WTC11 (cell line): ENCODE data around the gene TTC38. TPM values are rescaled to one million over a fixed set of nuclear protein-coding genes. Genes with fewer than 3 reads are reported as not detected.

Source experiments
- ATAC-seq: fragments of 200-7000 bp; cut with Tn5 transposase; 2 replicates; pipeline ENCODE4 v1.10.0; 2021; ENCODE audit warnings: mild to moderate bottlenecking, moderate library complexity
- CTCF ChIA-PET: fragments of 300-600 bp; sonication (Branson Sonifier 250); formaldehyde crosslinking; loops from one replicate; lab custom pipeline; 2021; ENCODE audit warnings: antibody characterized with exemption; lab: Charles Lee
- POLR2A ChIA-PET: fragments of 350-600 bp; sonication (Branson Sonifier 250); formaldehyde crosslinking; loops from one replicate; lab custom pipeline; 2021; ENCODE audit warnings: antibody characterized with exemption; lab: Charles Lee
- DNase-seq: peaks from one replicate; pipeline ENCODE4 v3.0.0; 2021; ENCODE audit warnings: low spot score
- H3K27ac Mint-ChIP-seq: 2 replicates; pipeline ENCODE4 v1.8.0; 2021; ENCODE audit warnings: mixed read lengths
- H3K27me3 Mint-ChIP-seq: 2 replicates; pipeline ENCODE4 v1.8.0; 2021; ENCODE audit warnings: low read depth, mild to moderate bottlenecking, moderate library complexity, mixed read lengths
- H3K36me3 Mint-ChIP-seq: 2 replicates; pipeline ENCODE4 v1.8.0; 2021; ENCODE audit warnings: mixed read lengths
- H3K4me1 Mint-ChIP-seq: 2 replicates; pipeline ENCODE4 v1.8.0; 2022; ENCODE audit warnings: mixed read lengths
- H3K4me3 Mint-ChIP-seq: 2 replicates; pipeline ENCODE4 v1.8.0; 2021; ENCODE audit warnings: mild to moderate bottlenecking, moderate library complexity, mixed read lengths
- H3K9me3 Mint-ChIP-seq: 2 replicates; pipeline ENCODE4 v1.8.0; 2021; ENCODE audit warnings: mixed read lengths
- ATF1 ChIP-seq: sonication (generic); formaldehyde crosslinking; IDR thresholded peaks from 2 replicates; pipeline ENCODE4 v1.8.1; 2023; ENCODE audit warnings: mild to moderate bottlenecking, moderate library complexity, missing genetic modification reagents
- FOXJ3 ChIP-seq: sonication (generic); formaldehyde crosslinking; IDR thresholded peaks from 2 replicates; pipeline ENCODE4 v1.9.0; 2021; ENCODE audit warnings: missing genetic modification reagents, mild to moderate bottlenecking, borderline replicate concordance
- IRF2 ChIP-seq: sonication (generic); formaldehyde crosslinking; IDR thresholded peaks from 2 replicates; pipeline ENCODE4 v1.8.0; 2022; ENCODE audit warnings: low read depth, missing genetic modification reagents, borderline replicate concordance
- MXD4 ChIP-seq: fragments of 250-450 bp; sonication (Bioruptor Pico); IDR thresholded peaks from 2 replicates; pipeline ENCODE4 v1.8.0; 2021; ENCODE audit warnings: mild to moderate bottlenecking, moderate library complexity, borderline replicate concordance
- NR2C2 ChIP-seq: sonication (generic); formaldehyde crosslinking; IDR thresholded peaks from 2 replicates; pipeline ENCODE4 v1.8.0; 2022; ENCODE audit warnings: mild to moderate bottlenecking, missing genetic modification reagents
- OVOL2 ChIP-seq: fragments of 250-450 bp; sonication (Bioruptor Pico); IDR thresholded peaks from 2 replicates; pipeline ENCODE4 v1.9.0; 2021; ENCODE audit warnings: mild to moderate bottlenecking, borderline replicate concordance
- SMAD3 ChIP-seq: sonication (generic); formaldehyde crosslinking; IDR thresholded peaks from 2 replicates; pipeline ENCODE4 v1.8.0; 2022; ENCODE audit warnings: missing genetic modification reagents, mild to moderate bottlenecking, borderline replicate concordance
- SMAD4 ChIP-seq: sonication (generic); formaldehyde crosslinking; IDR thresholded peaks from 2 replicates; pipeline ENCODE4 v1.8.0; 2022; ENCODE audit warnings: mild to moderate bottlenecking, missing genetic modification reagents
- TP53 ChIP-seq: sonication (generic); formaldehyde crosslinking; IDR thresholded peaks from 2 replicates; pipeline ENCODE4 v1.8.1; 2023; ENCODE audit warnings: mild to moderate bottlenecking, missing genetic modification reagents
- ZBTB21 ChIP-seq: sonication (generic); formaldehyde crosslinking; IDR thresholded peaks from 2 replicates; pipeline ENCODE4 v1.8.1; 2023; ENCODE audit warnings: mild to moderate bottlenecking, missing genetic modification reagents, borderline replicate concordance
- ZNF423 ChIP-seq: fragments of 250-450 bp; sonication (Bioruptor Pico); IDR thresholded peaks from 2 replicates; pipeline ENCODE4 v2.1.2; 2022; ENCODE audit warnings: mild to moderate bottlenecking, moderate library complexity
- ZNF671 ChIP-seq: fragments of 250-450 bp; sonication (Bioruptor Pico); IDR thresholded peaks from 2 replicates; pipeline ENCODE4 v1.8.0; 2021; ENCODE audit warnings: mild to moderate bottlenecking
- total RNA-seq: library from RNA; stranded (reverse); gene quantifications from 3 replicates; pipeline ENCODE4 v1.2.3, GENCODE V29; 2021
- TF ChIP-seq, protein P1 (sequence below): sonication (generic); formaldehyde crosslinking; IDR thresholded peaks from 2 replicates; pipeline ENCODE4 v1.8.1; 2023; ENCODE audit warnings: mild to moderate bottlenecking, missing genetic modification reagents, moderate library complexity
- TF ChIP-seq, protein P2 (sequence below): sonication (generic); formaldehyde crosslinking; IDR thresholded peaks from 2 replicates; pipeline ENCODE4 v1.8.1; 2022; ENCODE audit warnings: low read depth, mild to moderate bottlenecking, moderate library complexity, missing genetic modification reagents, borderline replicate concordance
- TF ChIP-seq, protein P3 (sequence below): sonication (generic); formaldehyde crosslinking; IDR thresholded peaks from 2 replicates; pipeline ENCODE4 v1.8.1; 2023; ENCODE audit warnings: mild to moderate bottlenecking, missing genetic modification reagents
- TF ChIP-seq, protein P4 (sequence below): sonication (generic); formaldehyde crosslinking; IDR thresholded peaks from 2 replicates; pipeline ENCODE4 v1.8.0; 2022; ENCODE audit warnings: mild to moderate bottlenecking, missing genetic modification reagents
- TF ChIP-seq, protein P5 (sequence below): sonication (generic); formaldehyde crosslinking; IDR thresholded peaks from 2 replicates; pipeline ENCODE4 v1.8.1; 2023; ENCODE audit warnings: mild to moderate bottlenecking, missing genetic modification reagents
- TF ChIP-seq, protein P6 (sequence below): sonication (generic); formaldehyde crosslinking; IDR thresholded peaks from 2 replicates; pipeline ENCODE4 v1.8.1; 2022; ENCODE audit warnings: missing genetic modification reagents, borderline replicate concordance
- TF ChIP-seq, protein P7 (sequence below): sonication (generic); formaldehyde crosslinking; IDR thresholded peaks from 2 replicates; pipeline ENCODE4 v1.8.0; 2022; ENCODE audit warnings: missing genetic modification reagents
- TF ChIP-seq, protein P8 (sequence below): sonication (generic); formaldehyde crosslinking; IDR thresholded peaks from 2 replicates; pipeline ENCODE4 v1.8.0; 2022; ENCODE audit warnings: mild to moderate bottlenecking, missing genetic modification reagents

Gene TTC38
- total RNA-seq, 1 experiment from 2014 or later, result 20.7 TPM

DNA sequence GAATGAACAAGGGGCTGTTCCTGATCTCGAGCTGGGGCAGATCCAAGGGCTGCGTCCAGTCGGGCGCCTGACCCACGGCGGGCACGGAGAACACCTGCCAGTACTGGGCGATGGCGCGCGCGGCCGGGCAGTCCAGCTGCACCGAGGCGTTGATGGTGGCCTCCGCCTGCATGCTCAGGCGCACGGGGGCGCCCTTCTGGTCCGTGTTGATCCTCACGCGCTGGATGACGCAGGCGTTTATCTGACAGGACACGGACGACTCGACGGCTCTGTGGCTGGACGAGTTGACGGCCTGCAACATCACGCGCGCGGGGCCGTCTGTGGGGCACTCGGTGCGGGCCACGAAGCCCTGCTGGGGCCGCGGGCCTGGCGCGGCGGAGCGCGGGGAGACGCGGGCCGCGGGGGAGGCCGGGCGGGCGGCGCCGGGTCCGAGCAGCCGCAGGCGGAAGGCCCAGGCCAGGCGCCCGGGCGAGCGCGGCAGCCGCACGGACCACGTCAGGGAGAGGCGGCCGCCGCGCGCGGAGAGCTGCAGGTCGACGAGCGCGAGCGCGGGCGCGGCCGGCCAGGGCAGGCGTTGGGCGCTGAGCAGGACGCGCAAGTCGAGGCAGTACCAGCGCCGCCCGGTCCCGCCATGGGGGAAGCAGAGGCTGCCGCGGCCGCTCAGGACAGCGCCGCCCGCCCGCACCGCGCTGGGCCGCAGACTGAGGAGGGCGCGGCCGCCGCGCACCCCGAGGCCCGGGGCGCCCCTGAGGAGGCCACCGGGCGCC, 5.2 kb upstream of the TTC38 start (continued):
- TF ChIP-seq FOXJ3 (CRISPR knock-in tag), result no peak
- TF ChIP-seq, protein P1, sequence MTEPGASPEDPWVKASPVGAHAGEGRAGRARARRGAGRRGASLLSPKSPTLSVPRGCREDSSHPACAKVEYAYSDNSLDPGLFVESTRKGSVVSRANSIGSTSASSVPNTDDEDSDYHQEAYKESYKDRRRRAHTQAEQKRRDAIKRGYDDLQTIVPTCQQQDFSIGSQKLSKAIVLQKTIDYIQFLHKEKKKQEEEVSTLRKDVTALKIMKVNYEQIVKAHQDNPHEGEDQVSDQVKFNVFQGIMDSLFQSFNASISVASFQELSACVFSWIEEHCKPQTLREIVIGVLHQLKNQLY (CRISPR knock-in tag), result no peak; the same call in 1 of the 2 replicates
- TF ChIP-seq ZBTB21, result peak; percentile 92; the same call in 1 of the 2 replicates
- TF ChIP-seq, protein P2, sequence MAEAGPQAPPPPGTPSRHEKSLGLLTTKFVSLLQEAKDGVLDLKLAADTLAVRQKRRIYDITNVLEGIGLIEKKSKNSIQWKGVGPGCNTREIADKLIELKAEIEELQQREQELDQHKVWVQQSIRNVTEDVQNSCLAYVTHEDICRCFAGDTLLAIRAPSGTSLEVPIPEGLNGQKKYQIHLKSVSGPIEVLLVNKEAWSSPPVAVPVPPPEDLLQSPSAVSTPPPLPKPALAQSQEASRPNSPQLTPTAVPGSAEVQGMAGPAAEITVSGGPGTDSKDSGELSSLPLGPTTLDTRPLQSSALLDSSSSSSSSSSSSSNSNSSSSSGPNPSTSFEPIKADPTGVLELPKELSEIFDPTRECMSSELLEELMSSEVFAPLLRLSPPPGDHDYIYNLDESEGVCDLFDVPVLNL (CRISPR knock-in tag), result peak; percentile 51; the same call in 1 of the 2 replicates
- TF ChIP-seq SMAD3 (CRISPR knock-in tag), result peak; percentile 81; the same call in 1 of the 2 replicates
- TF ChIP-seq, protein P3, sequence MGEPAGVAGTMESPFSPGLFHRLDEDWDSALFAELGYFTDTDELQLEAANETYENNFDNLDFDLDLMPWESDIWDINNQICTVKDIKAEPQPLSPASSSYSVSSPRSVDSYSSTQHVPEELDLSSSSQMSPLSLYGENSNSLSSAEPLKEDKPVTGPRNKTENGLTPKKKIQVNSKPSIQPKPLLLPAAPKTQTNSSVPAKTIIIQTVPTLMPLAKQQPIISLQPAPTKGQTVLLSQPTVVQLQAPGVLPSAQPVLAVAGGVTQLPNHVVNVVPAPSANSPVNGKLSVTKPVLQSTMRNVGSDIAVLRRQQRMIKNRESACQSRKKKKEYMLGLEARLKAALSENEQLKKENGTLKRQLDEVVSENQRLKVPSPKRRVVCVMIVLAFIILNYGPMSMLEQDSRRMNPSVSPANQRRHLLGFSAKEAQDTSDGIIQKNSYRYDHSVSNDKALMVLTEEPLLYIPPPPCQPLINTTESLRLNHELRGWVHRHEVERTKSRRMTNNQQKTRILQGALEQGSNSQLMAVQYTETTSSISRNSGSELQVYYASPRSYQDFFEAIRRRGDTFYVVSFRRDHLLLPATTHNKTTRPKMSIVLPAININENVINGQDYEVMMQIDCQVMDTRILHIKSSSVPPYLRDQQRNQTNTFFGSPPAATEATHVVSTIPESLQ (CRISPR knock-in tag), result no peak
- no peak for TF ChIP-seq ZNF423 (CRISPR knock-in tag)
- TF ChIP-seq ATF1, result no peak
- TF ChIP-seq SMAD4 (CRISPR knock-in tag), result peak; percentile 94
- TF ChIP-seq, protein P4, sequence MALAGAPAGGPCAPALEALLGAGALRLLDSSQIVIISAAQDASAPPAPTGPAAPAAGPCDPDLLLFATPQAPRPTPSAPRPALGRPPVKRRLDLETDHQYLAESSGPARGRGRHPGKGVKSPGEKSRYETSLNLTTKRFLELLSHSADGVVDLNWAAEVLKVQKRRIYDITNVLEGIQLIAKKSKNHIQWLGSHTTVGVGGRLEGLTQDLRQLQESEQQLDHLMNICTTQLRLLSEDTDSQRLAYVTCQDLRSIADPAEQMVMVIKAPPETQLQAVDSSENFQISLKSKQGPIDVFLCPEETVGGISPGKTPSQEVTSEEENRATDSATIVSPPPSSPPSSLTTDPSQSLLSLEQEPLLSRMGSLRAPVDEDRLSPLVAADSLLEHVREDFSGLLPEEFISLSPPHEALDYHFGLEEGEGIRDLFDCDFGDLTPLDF, result peak; percentile 97
- TF ChIP-seq ZNF671 (CRISPR knock-in tag), result no peak
- no peak for TF ChIP-seq MXD4 (CRISPR knock-in tag)
- peak; percentile 60; the same call in 1 of the 2 replicates for TF ChIP-seq IRF2 (CRISPR knock-in tag)
- TF ChIP-seq NR2C2 (CRISPR knock-in tag), result peak; percentile 77
- TF ChIP-seq, protein P5, sequence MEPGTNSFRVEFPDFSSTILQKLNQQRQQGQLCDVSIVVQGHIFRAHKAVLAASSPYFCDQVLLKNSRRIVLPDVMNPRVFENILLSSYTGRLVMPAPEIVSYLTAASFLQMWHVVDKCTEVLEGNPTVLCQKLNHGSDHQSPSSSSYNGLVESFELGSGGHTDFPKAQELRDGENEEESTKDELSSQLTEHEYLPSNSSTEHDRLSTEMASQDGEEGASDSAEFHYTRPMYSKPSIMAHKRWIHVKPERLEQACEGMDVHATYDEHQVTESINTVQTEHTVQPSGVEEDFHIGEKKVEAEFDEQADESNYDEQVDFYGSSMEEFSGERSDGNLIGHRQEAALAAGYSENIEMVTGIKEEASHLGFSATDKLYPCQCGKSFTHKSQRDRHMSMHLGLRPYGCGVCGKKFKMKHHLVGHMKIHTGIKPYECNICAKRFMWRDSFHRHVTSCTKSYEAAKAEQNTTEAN, result peak; percentile 89
- TF ChIP-seq OVOL2 (CRISPR knock-in tag), result no peak

DNA sequence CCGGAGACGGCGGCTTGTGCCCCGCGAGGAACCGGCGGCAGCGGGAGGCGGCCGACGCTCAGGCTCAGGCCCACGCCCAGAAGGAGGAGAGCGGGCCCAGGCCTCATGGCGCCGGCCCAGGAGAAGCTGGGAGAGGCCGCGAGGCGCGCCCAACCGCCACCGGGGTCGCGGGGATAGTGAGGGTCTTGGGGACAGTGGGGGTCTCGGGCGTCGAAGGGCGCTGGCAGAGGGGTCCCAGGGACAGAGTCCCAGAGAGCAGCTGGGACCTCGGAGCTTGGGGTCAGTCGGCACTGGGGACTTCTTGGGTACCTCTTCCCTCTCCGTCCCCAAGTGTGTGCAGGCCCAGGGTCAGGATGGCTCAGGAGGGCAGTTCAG, 4.6 kb upstream of the TTC38 start, which contains the start of gene PKDREJ:
Gene PKDREJ, minus strand, starts transcription at position 128 of the 375 bp plus-strand sequence. Its CDS starts 21 bp downstream, at position 107.
- Mint-ChIP-seq H3K4me3 (peak within 1 kb of the TSS; percentile 60), H3K36me3 (peaks cover 32% of the 10 kb centered on the region), H3K9me3 (peaks cover 32% of the 10 kb centered on the region), H3K27me3 (peaks cover 90% of the 10 kb centered on the region), H3K27ac (no peak within 1 kb of the TSS), H3K4me1 (peaks cover 6% of the 10 kb centered on the region)
- ChIA-PET POLR2A (interaction anchor here (0.6 to 1.3 kb wide), 2 partner anchors 14 to 1074 kb away, joined by 3 to 4 read pairs; partner anchors contain the start of gene CDPF1), CTCF (interaction anchor here (0.5 to 2.8 kb wide), 6 partner anchors 14 to 300 kb away, joined by 3 to 25 read pairs (median 4); partner anchors contain the start of gene CDPF1)
- DNase-seq (no peak), ATAC-seq (no peak; the same call in 1 of the 2 replicates)
- TF ChIP-seq, protein P6, sequence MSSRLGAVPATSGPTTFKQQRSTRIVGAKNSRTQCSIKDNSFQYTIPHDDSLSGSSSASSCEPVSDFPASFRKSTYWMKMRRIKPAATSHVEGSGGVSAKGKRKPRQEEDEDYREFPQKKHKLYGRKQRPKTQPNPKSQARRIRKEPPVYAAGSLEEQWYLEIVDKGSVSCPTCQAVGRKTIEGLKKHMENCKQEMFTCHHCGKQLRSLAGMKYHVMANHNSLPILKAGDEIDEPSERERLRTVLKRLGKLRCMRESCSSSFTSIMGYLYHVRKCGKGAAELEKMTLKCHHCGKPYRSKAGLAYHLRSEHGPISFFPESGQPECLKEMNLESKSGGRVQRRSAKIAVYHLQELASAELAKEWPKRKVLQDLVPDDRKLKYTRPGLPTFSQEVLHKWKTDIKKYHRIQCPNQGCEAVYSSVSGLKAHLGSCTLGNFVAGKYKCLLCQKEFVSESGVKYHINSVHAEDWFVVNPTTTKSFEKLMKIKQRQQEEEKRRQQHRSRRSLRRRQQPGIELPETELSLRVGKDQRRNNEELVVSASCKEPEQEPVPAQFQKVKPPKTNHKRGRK (CRISPR knock-in tag), result no peak
- TF ChIP-seq, protein P7, sequence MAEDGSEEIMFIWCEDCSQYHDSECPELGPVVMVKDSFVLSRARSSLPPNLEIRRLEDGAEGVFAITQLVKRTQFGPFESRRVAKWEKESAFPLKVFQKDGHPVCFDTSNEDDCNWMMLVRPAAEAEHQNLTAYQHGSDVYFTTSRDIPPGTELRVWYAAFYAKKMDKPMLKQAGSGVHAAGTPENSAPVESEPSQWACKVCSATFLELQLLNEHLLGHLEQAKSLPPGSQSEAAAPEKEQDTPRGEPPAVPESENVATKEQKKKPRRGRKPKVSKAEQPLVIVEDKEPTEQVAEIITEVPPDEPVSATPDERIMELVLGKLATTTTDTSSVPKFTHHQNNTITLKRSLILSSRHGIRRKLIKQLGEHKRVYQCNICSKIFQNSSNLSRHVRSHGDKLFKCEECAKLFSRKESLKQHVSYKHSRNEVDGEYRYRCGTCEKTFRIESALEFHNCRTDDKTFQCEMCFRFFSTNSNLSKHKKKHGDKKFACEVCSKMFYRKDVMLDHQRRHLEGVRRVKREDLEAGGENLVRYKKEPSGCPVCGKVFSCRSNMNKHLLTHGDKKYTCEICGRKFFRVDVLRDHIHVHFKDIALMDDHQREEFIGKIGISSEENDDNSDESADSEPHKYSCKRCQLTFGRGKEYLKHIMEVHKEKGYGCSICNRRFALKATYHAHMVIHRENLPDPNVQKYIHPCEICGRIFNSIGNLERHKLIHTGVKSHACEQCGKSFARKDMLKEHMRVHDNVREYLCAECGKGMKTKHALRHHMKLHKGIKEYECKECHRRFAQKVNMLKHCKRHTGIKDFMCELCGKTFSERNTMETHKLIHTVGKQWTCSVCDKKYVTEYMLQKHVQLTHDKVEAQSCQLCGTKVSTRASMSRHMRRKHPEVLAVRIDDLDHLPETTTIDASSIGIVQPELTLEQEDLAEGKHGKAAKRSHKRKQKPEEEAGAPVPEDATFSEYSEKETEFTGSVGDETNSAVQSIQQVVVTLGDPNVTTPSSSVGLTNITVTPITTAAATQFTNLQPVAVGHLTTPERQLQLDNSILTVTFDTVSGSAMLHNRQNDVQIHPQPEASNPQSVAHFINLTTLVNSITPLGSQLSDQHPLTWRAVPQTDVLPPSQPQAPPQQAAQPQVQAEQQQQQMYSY (CRISPR knock-in tag), result no peak
- TF ChIP-seq, protein P2 (CRISPR knock-in tag), result no peak
- no peak for TF ChIP-seq TP53 (CRISPR knock-in tag)
- TF ChIP-seq, protein P8, sequence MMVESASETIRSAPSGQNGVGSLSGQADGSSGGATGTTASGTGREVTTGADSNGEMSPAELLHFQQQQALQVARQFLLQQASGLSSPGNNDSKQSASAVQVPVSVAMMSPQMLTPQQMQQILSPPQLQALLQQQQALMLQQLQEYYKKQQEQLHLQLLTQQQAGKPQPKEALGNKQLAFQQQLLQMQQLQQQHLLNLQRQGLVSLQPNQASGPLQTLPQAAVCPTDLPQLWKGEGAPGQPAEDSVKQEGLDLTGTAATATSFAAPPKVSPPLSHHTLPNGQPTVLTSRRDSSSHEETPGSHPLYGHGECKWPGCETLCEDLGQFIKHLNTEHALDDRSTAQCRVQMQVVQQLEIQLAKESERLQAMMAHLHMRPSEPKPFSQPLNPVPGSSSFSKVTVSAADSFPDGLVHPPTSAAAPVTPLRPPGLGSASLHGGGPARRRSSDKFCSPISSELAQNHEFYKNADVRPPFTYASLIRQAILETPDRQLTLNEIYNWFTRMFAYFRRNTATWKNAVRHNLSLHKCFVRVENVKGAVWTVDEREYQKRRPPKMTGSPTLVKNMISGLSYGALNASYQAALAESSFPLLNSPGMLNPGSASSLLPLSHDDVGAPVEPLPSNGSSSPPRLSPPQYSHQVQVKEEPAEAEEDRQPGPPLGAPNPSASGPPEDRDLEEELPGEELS (CRISPR knock-in tag), result no peak
